Spleen (tissue), 11 donors: Measurements from ENCODE around the gene ARL14EPL. TPM values are rescaled to one million over a fixed set of nuclear protein-coding genes. Genes with fewer than 3 reads are reported as not detected.

Experiments used
- DNase-seq: peaks from one replicate; pipeline ENCODE4 v3.0.0-alpha.2; 2020
- H3K27ac ChIP-seq, 8 donors: fragments of 200-600 bp; sonication (generic) in 7 of 8; 1 replicate in 4 of 8; 2 replicates in 4 of 8; pipeline versions ENCODE4 v1.5.0 to v1.8.0; 2016 to 2021; ENCODE audit warnings: inconsistent platforms in 4 of 8, mild to moderate bottlenecking in 4 of 8, moderate library complexity in 1 of 8
- H3K27me3 ChIP-seq, 7 donors: fragments of 200-600 bp; sonication (generic) in 6 of 7; replicated peaks in 1 of 7; 1 replicate in 4 of 7; 2 replicates in 3 of 7; pipeline versions ENCODE4 v1.5.0 to v1.8.0; 2016 to 2021; ENCODE audit warnings: inconsistent platforms in 3 of 7, mild to moderate bottlenecking in 1 of 7
- H3K36me3 ChIP-seq, 6 donors: fragments of 200-600 bp; sonication (generic) in 5 of 6; 1 replicate in 4 of 6; 2 replicates in 2 of 6; pipeline versions ENCODE4 v1.5.0 to v1.8.0; 2016 to 2021; ENCODE audit warnings: inconsistent platforms in 2 of 6
- H3K4me1 ChIP-seq, 6 donors: fragments of 200-600 bp; sonication (generic) in 5 of 6; 1 replicate in 3 of 6; 2 replicates in 3 of 6; pipeline versions ENCODE4 v1.5.0 to v1.8.0; 2016 to 2021; ENCODE audit warnings: inconsistent platforms in 3 of 6
- H3K4me3 ChIP-seq, 8 donors: fragments of 200-600 bp; sonication (generic) in 7 of 8; 1 replicate in 4 of 8; 2 replicates in 4 of 8; pipeline versions ENCODE4 v1.5.0 to v1.8.0; 2016 to 2021; ENCODE audit warnings: inconsistent platforms in 4 of 8, mild to moderate bottlenecking in 4 of 8, moderate library complexity in 2 of 8
- H3K9me3 ChIP-seq, 8 donors: fragments of 200-600 bp; sonication (generic) in 7 of 8; 1 replicate in 4 of 8; 2 replicates in 4 of 8; pipeline versions ENCODE4 v1.5.0 to v1.8.0; 2016 to 2021; ENCODE audit warnings: inconsistent platforms in 4 of 8
- CTCF ChIP-seq, 11 experiments: fragments of 200-600 bp in 7 of 11; fragments of 450-650 bp in 4 of 11; sonication (generic) in 4 of 11; IDR thresholded peaks in 8 of 11; conservative IDR thresholded peaks in 3 of 11; 1 replicate in 7 of 11; 2 replicates in 4 of 11; pipeline versions ENCODE4 v1.4.0 to v1.8.0; 2016 to 2021; ENCODE audit warnings: antibody characterized with exemption in 11 of 11, inconsistent platforms in 4 of 11, mild to moderate bottlenecking in 1 of 11
- POLR2A ChIP-seq, 3 donors: fragments of 450-650 bp; IDR thresholded peaks; one replicate each; pipeline ENCODE4 v1.5.1; 2017; ENCODE audit warnings: antibody characterized with exemption in 3 of 3, mild to moderate bottlenecking in 1 of 3
- POLR2AphosphoS5 ChIP-seq, 3 donors: sonication (generic); formaldehyde crosslinking; IDR thresholded peaks; one replicate each; pipeline ENCODE4 v1.5.1; 2017; ENCODE audit warnings: antibody characterized with exemption in 3 of 3
- WGBS, 5 donors: extraction: QIAGEN DNeasy Blood & Tissue Kit in 3 of 5; methylation state at CpG; one replicate each; pipeline versions ENCODE4 v1.1.5 to v1.1.7; 2013 to 2018; 5-methylcytosine and 5-hydroxymethylcytosine counted together
- intact Hi-C: fragments of 100-400 bp; cut with DNase I; formaldehyde crosslinking; loops from one replicate; pipeline ENCODE4 v1.15.0; 2023; ENCODE audit warnings: low total_unique reads
- polyA plus RNA-seq, 3 donors: library from polyadenylated mRNA; stranded (reverse); fragments of 200-250 nt; gene quantifications; one replicate each; pipeline ENCODE4 v1.2.1, GENCODE V29; 2013
- total RNA-seq, 7 donors: library from RNA; depleted of rRNA in 3 of 7; stranded (reverse); fragments of >200 nt in 3 of 7; fragmentation: NEBNext Ultra II Directional in 4 of 7; extraction: Animal tissue kit (Norgen Biotek cat#: 25700) in 4 of 7; gene quantifications; one replicate each; pipeline versions ENCODE4 v1.1.0 to v1.2.1, GENCODE V29; 2016 to 2021
- donor health status: healthy with polysubstance abuse.
- donor health status: DM: no; HTN: no; CAD: no; lungs with moderate emphysema.
- donor health status: DM: no; HTN: no; CAD: no.
- donor health status: Bipolar disorder and iron deficiency.
- donor health status: healthy.
- donor health status: DM: no; HTN: no; CAD: no.
- donor health status: DM: yes; HTN: yes; CAD: no.

Gene ARL14EPL
- total and polyA plus RNA-seq, 10 donors, result 0.09 to 2.9 TPM; not detected in 8

GRCh38 chr5:115992848-115993350, 39.4 kb upstream of the ARL14EPL start:
- Histone ChIP-seq H3K36me3 (no peaks in the 10 kb centered on the region), H3K27me3 (peaks cover 0 to 7% (median 0%) of the 10 kb centered on the region in 7 donors), H3K4me1 (no peaks in the 10 kb centered on the region), H3K4me3 (no peak overlapping the region), H3K27ac (no peak overlapping the region), H3K9me3 (no peaks in the 10 kb centered on the region)
- intact Hi-C loops, result no loop called here
- TF ChIP-seq POLR2A (IDR thresholded peaks at IDR 0.05), result no peak
- TF ChIP-seq POLR2AphosphoS5 (IDR thresholded peaks at IDR 0.05), result no peak
- TF ChIP-seq CTCF (IDR thresholded peaks at IDR 0.05 in 8 of 11, conservative IDR thresholded peaks at IDR 0.05 in 3 of 11), result no peak
- DNase-seq, result no peak
- WGBS, 5 donors, result 71 to 90% (median 76%) methylated on average over 5 of the region's 5 CpGs

GRCh38 chr5:115995351-115995750, 36.9 kb upstream of the ARL14EPL start:
- WGBS, 5 donors, result 85 to 94% (median 90%) methylated on average over 6 of the region's 6 CpGs
- Histone ChIP-seq H3K27ac (no peak overlapping the region), H3K4me1 (no peaks in the 10 kb centered on the region), H3K36me3 (no peaks in the 10 kb centered on the region), H3K4me3 (no peak overlapping the region), H3K9me3 (no peaks in the 10 kb centered on the region), H3K27me3 (peaks cover 0 to 7% (median 0%) of the 10 kb centered on the region in 7 donors)
- intact Hi-C loops, result no loop called here
- no peak for DNase-seq
- TF ChIP-seq POLR2A (IDR thresholded peaks at IDR 0.05), result no peak
- no peak for TF ChIP-seq POLR2AphosphoS5 (IDR thresholded peaks at IDR 0.05)
- no peak for TF ChIP-seq CTCF (IDR thresholded peaks at IDR 0.05 in 8 of 11, conservative IDR thresholded peaks at IDR 0.05 in 3 of 11)

- Histone ChIP-seq H3K27me3 (no peaks in the 10 kb centered on the region), H3K27ac (no peak overlapping the region), H3K4me3 (no peak overlapping the region), H3K9me3 (no peaks in the 10 kb centered on the region), H3K36me3 (no peaks in the 10 kb centered on the region), H3K4me1 (no peaks in the 10 kb centered on the region)
- TF ChIP-seq POLR2A (IDR thresholded peaks at IDR 0.05) (no peak), CTCF (IDR thresholded peaks at IDR 0.05 in 8 of 11, conservative IDR thresholded peaks at IDR 0.05 in 3 of 11) (no peak), POLR2AphosphoS5 (IDR thresholded peaks at IDR 0.05) (no peak)
- no peak for DNase-seq
- 79 to 89% (median 83%) methylated on average over 6 of the region's 6 CpGs for WGBS, 5 donors
- intact Hi-C loops, result no loop called here
These were observed 30.0 kb upstream of the ARL14EPL start for GRCh38 chr5:116002116-116002906.

GRCh38 chr5:116004248-116004647, 28.0 kb upstream of the ARL14EPL start:
- 77 to 93% (median 90%) methylated on average over 3 of the region's 3 CpGs for WGBS, 5 donors
- no peaks in the 10 kb centered on the region for H3K4me1 ChIP-seq
- TF ChIP-seq CTCF (IDR thresholded peaks at IDR 0.05 in 8 of 11, conservative IDR thresholded peaks at IDR 0.05 in 3 of 11) (no peak), POLR2A (IDR thresholded peaks at IDR 0.05) (no peak), POLR2AphosphoS5 (IDR thresholded peaks at IDR 0.05) (no peak)

More at GRCh38 chr5:116004248-116004647, 28.0 kb upstream of the ARL14EPL start:
- Histone ChIP-seq H3K27me3 (no peaks in the 10 kb centered on the region), H3K4me3 (no peak overlapping the region), H3K9me3 (no peaks in the 10 kb centered on the region), H3K27ac (no peak overlapping the region), H3K36me3 (no peaks in the 10 kb centered on the region)
- intact Hi-C loops, result no loop called here
- no peak for DNase-seq
